BE2C (cell line): Measurements from ENCODE around the gene RIPPLY3.
A peak's percentile ranks its signal among the peaks of the same experiment; 100 is the strongest.

Experiments
- DNase-seq: peaks from one replicate; pipeline ENCODE4 v3.0.0-alpha.2; 2020
- H3K27me3 ChIP-seq: fragments of 250-450 bp; sonication (Bioruptor Pico); 2 replicates; pipeline ENCODE4 v1.5.1; 2020; ENCODE audit warnings: mild to moderate bottlenecking
- H3K36me3 ChIP-seq: fragments of 250-450 bp; sonication (Bioruptor Pico); 2 replicates; pipeline ENCODE4 v1.5.1; 2020; ENCODE audit warnings: mild to moderate bottlenecking
- H3K4me1 ChIP-seq: fragments of 250-450 bp; sonication (Bioruptor Pico); 2 replicates; pipeline ENCODE4 v1.5.1; 2020
- H3K4me3 ChIP-seq: 2 replicates; pipeline ENCODE4 v1.5.1; 2011; ENCODE audit warnings: low read depth, low read length
- H3K9me3 ChIP-seq: fragments of 250-450 bp; sonication (Bioruptor Pico); 2 replicates; pipeline ENCODE4 v1.5.1; 2020
- CTCF ChIP-seq: IDR thresholded peaks from 2 replicates; pipeline ENCODE4 v1.5.1; 2012; ENCODE audit warnings: mild to moderate bottlenecking, low read depth, low read length

The RIPPLY3 gene

DNA sequence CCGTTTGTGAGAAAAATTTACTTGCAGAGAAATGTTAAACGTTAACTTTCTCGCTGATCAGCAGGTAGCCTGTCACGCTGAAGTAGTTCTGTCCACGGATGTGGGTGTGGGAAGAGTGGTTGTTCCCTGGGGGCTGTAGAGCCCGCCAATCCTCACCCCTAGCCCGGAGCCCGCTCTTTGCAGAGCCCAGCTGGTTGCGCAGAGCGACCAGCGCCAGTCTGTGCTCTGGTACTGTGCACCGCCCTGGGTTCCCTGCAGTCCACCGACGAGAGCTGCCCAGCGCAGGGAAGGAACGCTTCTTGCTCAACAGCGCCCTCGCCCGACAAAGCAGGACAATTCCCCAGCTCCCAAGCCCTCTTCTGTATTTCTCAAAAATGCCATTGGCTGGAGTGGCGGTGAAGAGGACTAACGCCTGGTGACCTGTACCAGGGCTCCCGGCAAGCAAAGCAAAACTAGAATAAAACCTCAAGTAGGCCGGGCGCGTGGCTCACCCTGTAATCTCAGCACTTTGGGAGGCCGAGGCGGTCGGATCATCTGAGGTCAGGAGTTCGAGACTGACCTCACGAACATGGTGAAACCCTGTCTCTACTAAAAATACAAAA, 3.3 kb downstream of the RIPPLY3 start:
- no peaks in the 10 kb centered on the region for H3K4me1 ChIP-seq
- peak; percentile 92 for DNase-seq
- TF ChIP-seq CTCF = peak; percentile 89
- peaks cover 4% of the 10 kb centered on the region for H3K27me3 ChIP-seq
- no peaks in the 10 kb centered on the region for H3K36me3 ChIP-seq
- peak overlapping the region; percentile 67 for H3K4me3 ChIP-seq
- H3K9me3 ChIP-seq = no peaks in the 10 kb centered on the region

DNA sequence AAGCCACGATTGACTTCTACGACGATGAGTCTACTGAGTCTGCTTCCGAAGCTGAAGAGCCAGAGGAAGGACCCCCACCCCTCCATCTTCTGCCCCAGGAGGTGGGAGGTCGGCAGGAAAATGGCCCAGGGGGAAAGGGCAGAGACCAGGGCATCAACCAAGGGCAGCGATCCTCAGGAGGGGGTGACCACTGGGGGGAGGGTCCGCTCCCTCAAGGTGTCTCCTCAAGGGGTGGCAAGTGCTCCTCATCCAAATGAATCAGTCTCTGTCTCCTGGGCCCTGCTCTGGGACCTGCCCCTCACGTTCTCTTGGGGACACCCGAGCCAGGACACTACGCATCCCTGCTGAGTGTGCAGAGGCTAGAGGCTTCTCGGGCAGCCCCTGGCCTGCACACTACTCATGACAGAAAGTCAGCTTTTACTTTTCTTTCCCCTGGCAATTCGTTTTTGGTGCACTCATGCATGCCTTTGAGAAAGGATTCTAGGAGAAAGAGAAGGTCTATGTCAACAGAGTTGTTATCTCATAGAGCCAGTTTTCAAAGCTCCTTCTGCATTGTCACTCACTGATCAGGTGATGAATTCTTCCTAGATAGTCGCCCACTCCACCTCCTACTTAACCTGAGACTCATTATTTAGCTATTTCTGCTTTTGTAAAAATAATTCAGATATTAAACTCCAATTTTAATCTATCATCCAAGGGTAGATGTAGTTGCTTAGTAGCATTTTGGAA, 11.6 kb downstream of the RIPPLY3 start:
- Histone ChIP-seq H3K36me3 (no peaks in the 10 kb centered on the region), H3K27me3 (no peaks in the 10 kb centered on the region), H3K4me3 (no peak overlapping the region), H3K9me3 (no peaks in the 10 kb centered on the region), H3K4me1 (no peaks in the 10 kb centered on the region)
- TF ChIP-seq CTCF = no peak
- no peak for DNase-seq

DNA sequence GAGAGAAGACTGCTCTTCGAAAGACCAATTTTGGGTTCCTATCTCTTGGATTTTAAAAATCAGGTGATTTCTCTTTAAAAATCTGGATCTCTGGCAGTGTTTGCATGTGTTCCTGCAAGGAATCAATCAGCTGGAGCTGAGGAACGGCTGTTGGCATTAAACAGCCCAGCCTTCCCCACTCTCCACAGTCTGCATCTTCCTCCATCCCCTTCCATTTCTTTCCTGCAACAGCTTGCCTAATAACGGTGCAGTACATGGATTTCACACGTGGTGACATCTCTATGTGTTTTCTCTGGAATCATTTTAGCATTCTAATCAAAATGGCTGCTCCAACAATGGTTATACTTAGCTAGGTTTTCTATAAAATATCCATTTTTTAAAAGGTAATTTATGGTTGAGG, 20.0 kb downstream of the RIPPLY3 start:
- no peaks in the 10 kb centered on the region for H3K27me3 ChIP-seq
- H3K4me1 ChIP-seq = no peaks in the 10 kb centered on the region
- H3K36me3 ChIP-seq = no peaks in the 10 kb centered on the region
- DNase-seq = no peak
- H3K4me3 ChIP-seq = no peak overlapping the region
- no peaks in the 10 kb centered on the region; the same call in 1 of the 2 replicates for H3K9me3 ChIP-seq
- no peak for TF ChIP-seq CTCF

DNA sequence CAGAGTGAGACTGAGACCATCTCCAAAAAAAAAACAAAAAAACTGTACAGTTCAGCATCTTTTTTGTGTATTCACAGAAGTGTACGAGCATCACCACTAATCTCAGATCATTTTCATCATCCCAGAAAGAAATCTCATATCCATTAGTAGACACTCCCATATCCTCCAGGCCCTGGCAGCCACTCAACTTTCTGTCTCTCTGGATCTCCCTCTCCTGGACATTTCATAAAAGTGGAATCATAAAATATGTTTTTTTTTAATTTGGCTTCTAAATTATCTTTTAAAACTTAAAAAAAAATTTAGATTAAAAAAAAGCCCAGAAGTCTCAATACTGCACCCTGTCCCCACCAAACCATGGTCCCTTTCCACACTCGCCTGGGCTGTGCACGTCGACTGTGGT, 22.1 kb downstream of the RIPPLY3 start:
- H3K9me3 ChIP-seq = no peaks in the 10 kb centered on the region; the same call in 1 of the 2 replicates
- TF ChIP-seq CTCF = peak; percentile 17; the same call in 1 of the 2 replicates
- H3K36me3 ChIP-seq = no peaks in the 10 kb centered on the region
- H3K4me1 ChIP-seq = no peaks in the 10 kb centered on the region
- DNase-seq = no peak
- no peak overlapping the region for H3K4me3 ChIP-seq
- H3K27me3 ChIP-seq = no peaks in the 10 kb centered on the region

- Histone ChIP-seq H3K4me3 (no peak overlapping the region), H3K27me3 (no peaks in the 10 kb centered on the region), H3K36me3 (no peaks in the 10 kb centered on the region), H3K4me1 (no peaks in the 10 kb centered on the region), H3K9me3 (no peaks in the 10 kb centered on the region; the same call in 1 of the 2 replicates)
- no peak for DNase-seq
- no peak for TF ChIP-seq CTCF
Measured at GRCh38 chr21:37030864-37031263, 24.4 kb downstream of the RIPPLY3 start.

DNA sequence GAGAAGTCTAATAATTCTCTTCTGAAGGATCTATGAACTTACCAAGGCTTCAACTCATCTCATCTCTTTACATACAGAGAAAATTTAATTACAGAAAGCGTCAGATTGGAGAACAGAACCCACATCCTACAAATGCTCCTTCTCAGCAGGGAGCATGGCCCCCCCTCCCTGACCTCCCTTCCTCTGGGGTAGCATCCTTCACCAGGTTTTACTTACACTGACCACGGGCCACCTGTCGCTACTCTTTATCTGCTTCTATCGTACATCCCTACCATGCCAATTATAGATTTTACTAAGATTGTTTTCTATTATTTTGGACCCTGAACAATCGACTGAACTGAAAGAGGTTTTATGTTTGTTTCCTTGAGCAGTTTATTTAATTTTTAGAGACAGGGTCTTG, 25.8 kb downstream of the RIPPLY3 start:
- no peak overlapping the region for H3K4me3 ChIP-seq
- no peaks in the 10 kb centered on the region for H3K27me3 ChIP-seq
- no peaks in the 10 kb centered on the region for H3K36me3 ChIP-seq
- TF ChIP-seq CTCF = no peak
- H3K4me1 ChIP-seq = no peaks in the 10 kb centered on the region
- H3K9me3 ChIP-seq = no peaks in the 10 kb centered on the region; the same call in 1 of the 2 replicates
- DNase-seq = no peak
